Measurements from ENCODE around the gene EBPL.
A peak's percentile ranks its signal among the peaks of the same experiment; 100 is the strongest.

The EBPL gene

DNA sequence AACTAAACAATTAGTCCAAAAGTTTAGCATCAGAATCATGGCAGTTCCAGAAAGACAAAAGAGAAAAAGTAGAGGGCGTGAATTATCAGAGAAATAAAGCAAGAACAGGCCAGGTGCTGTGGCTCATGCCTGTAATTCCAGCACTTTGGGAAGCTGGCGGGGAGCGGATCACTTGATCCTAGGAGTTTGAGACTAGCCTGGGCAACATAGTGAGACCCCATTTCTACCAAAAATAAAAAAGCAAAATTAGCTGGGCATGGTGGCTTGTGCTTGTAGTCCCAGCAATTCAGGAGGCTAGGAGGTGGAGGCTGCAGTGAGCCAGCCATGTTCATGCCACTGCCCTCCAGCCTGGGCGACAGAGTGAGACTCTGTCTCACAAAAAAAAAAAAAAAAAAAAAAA lies 44.6 kb downstream of the EBPL start:
- Histone ChIP-seq H3K27ac (ENCODE audit: low read length) (no peak overlapping the region), H3K36me3 (ENCODE audit: insufficient read depth, low read depth, low read length) (no peaks in the 10 kb centered on the region), H3K9ac (ENCODE audit: low read depth, low read length) (no peak overlapping the region), H3K4me3 (ENCODE audit: low read length) (no peak overlapping the region), H3K4me1 (ENCODE audit: insufficient read depth, low read length) (no peaks in the 10 kb centered on the region), H3K9me3 (ENCODE audit: insufficient read depth, low read depth, low read length) (no peaks in the 10 kb centered on the region), H3K27me3 (ENCODE audit: insufficient read depth, low read length) (no peaks in the 10 kb centered on the region)

DNA sequence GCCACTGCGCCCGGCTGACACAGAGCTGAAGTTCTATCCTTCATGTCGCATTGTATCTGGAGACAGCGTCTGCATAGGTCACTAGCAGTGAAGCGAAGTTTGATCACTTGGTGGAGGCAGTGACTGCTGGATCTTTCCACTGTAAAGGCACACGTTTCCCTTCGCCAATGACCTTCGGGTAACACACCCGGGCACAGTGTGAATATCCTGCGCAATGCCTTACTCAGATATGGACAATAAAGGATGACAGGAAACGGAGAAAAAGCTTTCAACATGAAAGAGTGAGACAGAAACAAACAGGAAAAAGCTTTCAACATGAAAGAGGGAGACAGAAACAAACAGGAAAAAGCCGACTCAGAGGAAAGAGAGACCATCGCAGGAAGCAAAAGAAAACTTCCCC lies 45.8 kb downstream of the EBPL start:
- H3K9ac ChIP-seq (ENCODE audit: low read depth, low read length): no peak overlapping the region
- H3K4me1 ChIP-seq (ENCODE audit: insufficient read depth, low read length): no peaks in the 10 kb centered on the region
- H3K27me3 ChIP-seq (ENCODE audit: insufficient read depth, low read length): no peaks in the 10 kb centered on the region
- H3K4me3 ChIP-seq (ENCODE audit: low read length): no peak overlapping the region
- no peaks in the 10 kb centered on the region for H3K36me3 ChIP-seq (ENCODE audit: insufficient read depth, low read depth, low read length)
- no peak overlapping the region for H3K27ac ChIP-seq (ENCODE audit: low read length)
- no peaks in the 10 kb centered on the region for H3K9me3 ChIP-seq (ENCODE audit: insufficient read depth, low read depth, low read length)

DNA sequence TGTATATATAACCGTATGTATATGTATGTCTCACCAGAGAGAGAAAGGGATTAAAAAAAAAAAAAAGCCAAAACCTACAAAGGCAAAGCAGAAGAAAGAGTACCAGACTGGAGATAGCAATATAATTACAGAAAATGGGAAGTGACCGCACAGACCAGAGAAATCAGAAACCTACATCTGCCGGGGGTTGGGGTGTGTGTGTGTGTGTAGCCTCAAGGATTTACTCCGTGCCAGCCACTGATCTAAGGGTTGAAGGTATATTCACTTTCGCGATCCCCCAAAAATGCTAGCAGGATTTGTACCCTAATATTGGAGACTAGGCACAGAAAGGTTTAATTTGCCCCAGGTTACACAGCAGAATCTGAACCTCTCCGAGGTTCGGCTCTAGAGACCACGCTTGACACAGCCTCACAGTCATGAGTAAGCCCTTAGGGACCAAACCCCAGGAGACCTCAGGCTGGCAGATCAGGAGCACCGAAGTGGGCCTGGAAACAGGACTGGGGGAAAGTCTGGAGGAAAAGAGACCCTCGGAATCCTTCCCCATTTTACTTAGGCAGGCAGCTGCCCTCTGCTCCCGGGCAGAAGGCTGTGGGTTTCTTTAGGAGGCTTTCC lies 48.1 kb downstream of the EBPL start:
- Histone ChIP-seq H3K4me1 (ENCODE audit: insufficient read depth, low read length) (no peaks in the 10 kb centered on the region), H3K9ac (ENCODE audit: low read depth, low read length) (no peak overlapping the region), H3K36me3 (ENCODE audit: insufficient read depth, low read depth, low read length) (no peaks in the 10 kb centered on the region), H3K27ac (ENCODE audit: low read length) (no peak overlapping the region), H3K27me3 (ENCODE audit: insufficient read depth, low read length) (no peaks in the 10 kb centered on the region), H3K9me3 (ENCODE audit: insufficient read depth, low read depth, low read length) (no peaks in the 10 kb centered on the region), H3K4me3 (ENCODE audit: low read length) (no peak overlapping the region)

DNA sequence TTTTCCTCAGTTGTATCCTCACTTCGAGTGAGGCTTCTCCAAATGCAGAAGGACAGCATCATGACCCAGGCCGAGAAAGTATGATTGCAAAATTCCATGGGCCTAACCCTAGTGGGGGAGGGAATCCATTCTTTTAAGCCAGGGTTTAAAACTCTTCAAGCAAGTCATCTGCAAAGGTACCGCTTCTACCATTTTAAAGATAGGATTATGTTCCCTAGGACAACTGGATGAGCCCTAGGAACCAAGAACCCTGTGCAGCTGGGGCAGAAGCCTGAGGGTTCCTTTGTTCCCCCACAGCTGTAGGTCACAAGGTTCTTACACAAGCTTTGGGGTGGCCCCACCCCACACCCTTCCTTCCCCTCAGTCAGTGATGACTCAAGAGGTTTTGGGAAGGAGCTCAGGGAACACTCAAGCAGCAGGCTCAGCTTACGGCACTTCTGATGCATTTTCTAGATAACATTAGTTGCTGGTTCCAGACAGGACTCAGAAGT lies 49.4 kb downstream of the EBPL start:
- H3K4me1 ChIP-seq (ENCODE audit: insufficient read depth, low read length): no peaks in the 10 kb centered on the region
- no peak overlapping the region for H3K9ac ChIP-seq (ENCODE audit: low read depth, low read length)
- no peak overlapping the region for H3K27ac ChIP-seq (ENCODE audit: low read length)
- H3K4me3 ChIP-seq (ENCODE audit: low read length): no peak overlapping the region
- no peaks in the 10 kb centered on the region for H3K36me3 ChIP-seq (ENCODE audit: insufficient read depth, low read depth, low read length)
- no peaks in the 10 kb centered on the region for H3K9me3 ChIP-seq (ENCODE audit: insufficient read depth, low read depth, low read length)
- H3K27me3 ChIP-seq (ENCODE audit: insufficient read depth, low read length): no peaks in the 10 kb centered on the region

DNA sequence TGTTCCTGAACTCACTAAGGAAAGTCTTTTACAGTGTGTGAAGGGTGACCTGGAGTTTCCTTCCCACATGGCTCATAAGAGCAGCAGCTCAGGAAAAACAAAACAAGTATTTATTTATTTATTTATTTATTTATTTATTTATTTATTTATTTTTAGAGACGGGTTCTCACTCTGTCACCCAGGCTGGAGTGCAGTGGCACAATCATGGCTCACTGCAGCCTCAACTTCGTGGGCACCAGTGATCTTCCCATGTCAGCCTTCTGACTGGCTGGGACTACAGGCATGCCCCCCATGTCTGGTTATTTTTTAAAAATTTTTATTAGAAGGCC lies 52.6 kb downstream of the EBPL start:
- Histone ChIP-seq H3K36me3 (ENCODE audit: insufficient read depth, low read depth, low read length) (no peaks in the 10 kb centered on the region), H3K4me1 (ENCODE audit: insufficient read depth, low read length) (peaks cover 11% of the 10 kb centered on the region), H3K4me3 (ENCODE audit: low read length) (no peak overlapping the region), H3K27me3 (ENCODE audit: insufficient read depth, low read length) (no peaks in the 10 kb centered on the region), H3K27ac (ENCODE audit: low read length) (no peak overlapping the region), H3K9ac (ENCODE audit: low read depth, low read length) (no peak overlapping the region), H3K9me3 (ENCODE audit: insufficient read depth, low read depth, low read length) (no peaks in the 10 kb centered on the region)

DNA sequence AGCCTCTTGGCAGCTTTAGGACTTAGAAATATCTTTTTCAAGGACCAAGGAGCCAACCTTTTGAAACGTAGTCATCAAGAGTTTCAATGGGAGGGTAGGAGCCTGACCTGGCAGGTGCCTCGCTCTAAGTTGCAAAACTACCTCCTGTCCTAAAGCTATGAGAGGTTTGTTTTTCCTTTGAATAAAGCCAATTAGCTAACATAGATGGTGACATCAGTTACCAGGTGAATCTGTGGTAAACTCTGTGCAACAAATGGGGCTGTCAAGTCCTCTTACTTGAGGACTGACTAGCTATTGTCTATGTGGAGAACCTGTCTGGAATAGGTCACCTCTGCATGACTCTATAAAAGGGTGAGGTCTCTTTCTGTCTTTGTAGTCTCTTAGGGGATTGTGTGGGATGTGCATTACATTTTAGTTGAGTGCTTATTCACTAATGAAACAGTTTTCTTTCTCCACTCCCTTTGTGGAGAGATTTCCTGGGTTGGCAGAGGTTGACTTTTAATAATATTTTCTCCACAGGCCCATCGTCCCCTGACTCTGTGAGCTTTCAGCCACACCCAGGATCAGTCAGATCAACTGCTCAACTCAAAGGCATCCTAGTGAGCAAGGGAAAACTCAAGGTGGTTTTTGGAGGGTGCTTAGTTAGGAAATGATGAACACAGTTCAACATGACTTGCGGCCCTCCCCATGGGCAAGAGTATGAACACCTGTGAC lies 53.1 kb downstream of the EBPL start:
- peaks cover 11% of the 10 kb centered on the region for H3K4me1 ChIP-seq (ENCODE audit: insufficient read depth, low read length)
- H3K9me3 ChIP-seq (ENCODE audit: insufficient read depth, low read depth, low read length): no peaks in the 10 kb centered on the region
- no peaks in the 10 kb centered on the region for H3K36me3 ChIP-seq (ENCODE audit: insufficient read depth, low read depth, low read length)
- H3K27me3 ChIP-seq (ENCODE audit: insufficient read depth, low read length): no peaks in the 10 kb centered on the region
- no peak overlapping the region for H3K4me3 ChIP-seq (ENCODE audit: low read length)
- H3K27ac ChIP-seq (ENCODE audit: low read length): no peak overlapping the region
- H3K9ac ChIP-seq (ENCODE audit: low read depth, low read length): no peak overlapping the region

DNA sequence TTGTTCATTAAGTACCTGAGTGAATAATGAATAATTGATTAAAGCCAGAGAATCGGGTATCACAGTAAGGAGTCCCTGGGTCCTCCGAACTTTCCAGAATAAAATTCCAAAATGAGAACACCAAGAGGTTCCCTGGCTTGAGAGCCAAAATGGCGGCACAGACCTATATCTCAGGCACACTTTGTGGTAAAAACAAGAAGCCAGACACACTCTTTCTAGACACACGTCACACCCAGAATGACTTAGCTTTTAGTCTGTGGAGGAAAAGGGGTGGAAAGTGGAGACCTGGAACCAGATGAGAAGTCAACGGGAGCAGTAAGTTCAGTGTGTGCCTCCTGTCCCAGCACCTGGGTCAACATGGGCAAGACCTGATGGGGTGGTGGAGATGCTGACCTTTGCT lies 54.6 kb downstream of the EBPL start:
- H3K36me3 ChIP-seq (ENCODE audit: insufficient read depth, low read depth, low read length): no peaks in the 10 kb centered on the region
- no peaks in the 10 kb centered on the region for H3K27me3 ChIP-seq (ENCODE audit: insufficient read depth, low read length)
- H3K4me1 ChIP-seq (ENCODE audit: insufficient read depth, low read length): peaks cover 11% of the 10 kb centered on the region
- H3K4me3 ChIP-seq (ENCODE audit: low read length): peak overlapping the region; percentile 50; the same call in 1 of the 2 replicates
- peak overlapping the region; percentile 14 for H3K27ac ChIP-seq (ENCODE audit: low read length)
- H3K9me3 ChIP-seq (ENCODE audit: insufficient read depth, low read depth, low read length): no peaks in the 10 kb centered on the region
- no peak overlapping the region for H3K9ac ChIP-seq (ENCODE audit: low read depth, low read length)

DNA sequence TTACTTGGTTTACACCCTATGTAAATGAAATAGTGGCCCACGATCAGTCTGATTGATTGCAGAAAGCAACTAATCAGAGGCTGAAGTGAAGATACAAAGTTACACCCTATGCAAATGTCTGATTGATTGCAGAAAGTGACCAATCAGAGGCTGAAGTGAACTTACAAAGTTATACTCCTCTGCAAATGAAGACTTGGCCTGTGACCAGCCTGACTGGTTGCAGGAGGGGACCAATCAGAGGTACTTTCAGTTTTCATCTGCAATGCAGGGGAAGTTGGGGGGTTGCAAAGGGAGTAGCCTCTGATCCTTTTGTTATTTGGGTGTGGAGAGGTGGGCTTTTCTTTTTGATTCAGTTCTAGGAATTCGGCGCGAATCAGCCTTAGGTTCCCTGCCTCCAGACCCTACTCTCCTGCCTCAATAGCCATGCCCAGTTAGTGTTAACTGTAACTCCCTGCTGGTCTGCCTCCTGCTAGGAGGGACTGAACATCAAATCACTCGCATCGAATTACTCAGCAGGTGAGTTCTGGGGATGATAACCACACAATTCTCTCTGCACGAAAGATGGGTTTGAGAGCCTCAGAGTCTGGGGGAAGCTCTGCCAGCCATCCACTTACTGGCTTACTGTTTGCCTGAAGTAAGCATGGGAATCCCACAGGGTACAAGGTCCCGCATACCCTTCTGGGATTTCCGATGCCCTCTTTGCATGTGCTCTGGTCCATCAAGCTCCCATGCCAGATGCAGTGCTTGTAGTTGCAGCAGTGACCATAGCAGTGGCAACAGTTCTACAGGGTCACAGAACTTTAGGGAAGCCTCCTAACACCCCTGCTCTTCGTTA lies 55.5 kb downstream of the EBPL start:
- peak overlapping the region; percentile 50 for H3K4me3 ChIP-seq (ENCODE audit: low read length)
- H3K9ac ChIP-seq (ENCODE audit: low read depth, low read length): peak overlapping the region; percentile 14; the same call in 1 of the 2 replicates
- no peaks in the 10 kb centered on the region for H3K9me3 ChIP-seq (ENCODE audit: insufficient read depth, low read depth, low read length)
- H3K36me3 ChIP-seq (ENCODE audit: insufficient read depth, low read depth, low read length): no peaks in the 10 kb centered on the region
- H3K4me1 ChIP-seq (ENCODE audit: insufficient read depth, low read length): peaks cover 11% of the 10 kb centered on the region
- no peaks in the 10 kb centered on the region for H3K27me3 ChIP-seq (ENCODE audit: insufficient read depth, low read length)
- peak overlapping the region; percentile 14 for H3K27ac ChIP-seq (ENCODE audit: low read length)

DNA sequence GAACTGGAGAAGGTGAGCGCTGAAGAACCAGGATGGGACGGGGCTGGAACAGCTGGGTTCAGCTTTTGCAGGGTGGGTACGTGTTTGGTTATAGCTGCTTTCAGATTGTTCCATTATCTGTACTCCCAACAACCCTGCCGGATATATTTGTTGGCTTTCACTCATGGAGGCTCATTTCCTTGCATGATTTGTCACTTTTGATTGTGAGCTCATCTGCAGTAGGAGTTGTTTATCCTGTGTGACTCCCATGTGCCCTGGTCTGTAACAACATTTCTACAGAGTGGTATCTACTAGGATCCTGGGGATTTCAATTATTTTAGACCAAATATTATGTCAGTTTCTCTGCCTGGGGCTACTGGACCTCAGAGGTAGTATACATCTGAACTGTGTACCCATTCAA lies 57.6 kb downstream of the EBPL start:
- H3K27me3 ChIP-seq (ENCODE audit: insufficient read depth, low read length): no peaks in the 10 kb centered on the region
- no peaks in the 10 kb centered on the region for H3K36me3 ChIP-seq (ENCODE audit: insufficient read depth, low read depth, low read length)
- no peaks in the 10 kb centered on the region for H3K9me3 ChIP-seq (ENCODE audit: insufficient read depth, low read depth, low read length)
- H3K4me1 ChIP-seq (ENCODE audit: insufficient read depth, low read length): peaks cover 11% of the 10 kb centered on the region
- H3K27ac ChIP-seq (ENCODE audit: low read length): no peak overlapping the region
- H3K9ac ChIP-seq (ENCODE audit: low read depth, low read length): no peak overlapping the region
- H3K4me3 ChIP-seq (ENCODE audit: low read length): no peak overlapping the region

DNA sequence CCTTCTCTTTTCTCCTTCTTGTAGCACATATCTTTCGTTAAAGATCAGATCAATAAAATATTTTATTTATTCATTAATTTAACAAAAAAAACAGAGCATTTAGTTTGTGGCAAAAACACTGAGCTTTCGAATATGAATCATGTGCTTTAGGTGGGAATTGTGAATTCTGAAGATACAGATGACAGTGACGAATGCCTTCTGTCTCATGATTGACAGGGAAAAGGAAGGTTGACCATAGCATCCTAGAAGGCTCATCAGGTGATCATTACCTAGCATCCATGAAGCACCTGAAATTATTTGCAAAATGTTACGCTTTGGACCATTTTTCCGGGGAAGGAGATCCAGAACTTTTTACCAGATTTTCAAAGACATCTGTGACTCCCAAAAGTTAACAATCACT lies 59.1 kb downstream of the EBPL start:
- H3K27me3 ChIP-seq (ENCODE audit: insufficient read depth, low read length): no peaks in the 10 kb centered on the region
- no peak overlapping the region for H3K27ac ChIP-seq (ENCODE audit: low read length)
- H3K36me3 ChIP-seq (ENCODE audit: insufficient read depth, low read depth, low read length): no peaks in the 10 kb centered on the region
- H3K4me1 ChIP-seq (ENCODE audit: insufficient read depth, low read length): peaks cover 11% of the 10 kb centered on the region
- H3K9me3 ChIP-seq (ENCODE audit: insufficient read depth, low read depth, low read length): no peaks in the 10 kb centered on the region
- no peak overlapping the region for H3K9ac ChIP-seq (ENCODE audit: low read depth, low read length)
- no peak overlapping the region for H3K4me3 ChIP-seq (ENCODE audit: low read length)

DNA sequence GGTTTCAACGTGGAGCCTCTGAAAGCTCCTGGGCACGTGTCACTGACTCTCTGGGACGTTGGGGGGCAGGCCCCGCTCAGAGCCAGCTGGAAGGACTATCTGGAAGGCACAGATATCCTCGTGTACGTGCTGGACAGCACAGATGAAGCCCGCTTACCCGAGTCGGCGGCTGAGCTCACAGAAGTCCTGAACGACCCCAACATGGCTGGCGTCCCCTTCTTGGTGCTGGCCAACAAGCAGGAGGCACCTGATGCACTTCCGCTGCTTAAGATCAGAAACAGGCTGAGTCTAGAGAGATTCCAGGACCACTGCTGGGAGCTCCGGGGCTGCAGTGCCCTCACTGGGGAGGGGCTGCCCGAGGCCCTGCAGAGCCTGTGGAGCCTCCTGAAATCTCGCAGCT lies 60.7 kb downstream of the EBPL start:
- Histone ChIP-seq H3K9ac (ENCODE audit: low read depth, low read length) (no peak overlapping the region), H3K36me3 (ENCODE audit: insufficient read depth, low read depth, low read length) (no peaks in the 10 kb centered on the region), H3K27ac (ENCODE audit: low read length) (no peak overlapping the region), H3K4me1 (ENCODE audit: insufficient read depth, low read length) (peaks cover 6% of the 10 kb centered on the region), H3K4me3 (ENCODE audit: low read length) (no peak overlapping the region), H3K9me3 (ENCODE audit: insufficient read depth, low read depth, low read length) (no peaks in the 10 kb centered on the region), H3K27me3 (ENCODE audit: insufficient read depth, low read length) (no peaks in the 10 kb centered on the region)

DNA sequence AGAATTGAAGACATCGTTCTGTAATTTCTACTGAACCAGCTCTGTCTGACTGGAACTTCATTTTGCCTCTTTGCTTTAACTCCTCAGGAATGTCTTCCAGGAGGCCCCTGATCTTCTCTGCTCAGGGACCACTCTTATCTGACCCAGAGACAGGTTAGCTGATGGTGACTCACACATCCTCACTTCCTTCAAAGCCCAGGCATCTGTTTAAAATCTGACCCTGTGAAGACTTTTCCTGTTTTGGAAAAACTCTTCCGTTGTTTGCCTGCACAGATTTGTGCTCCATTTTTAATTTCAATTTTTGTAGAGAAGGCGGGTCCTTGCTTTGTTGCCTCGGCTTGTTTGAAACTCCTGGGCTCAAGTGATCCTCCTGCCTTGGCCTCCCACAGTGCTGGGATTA lies 61.3 kb downstream of the EBPL start:
- Histone ChIP-seq H3K9ac (ENCODE audit: low read depth, low read length) (no peak overlapping the region), H3K36me3 (ENCODE audit: insufficient read depth, low read depth, low read length) (no peaks in the 10 kb centered on the region), H3K27ac (ENCODE audit: low read length) (no peak overlapping the region), H3K4me1 (ENCODE audit: insufficient read depth, low read length) (peaks cover 2% of the 10 kb centered on the region), H3K4me3 (ENCODE audit: low read length) (no peak overlapping the region), H3K9me3 (ENCODE audit: insufficient read depth, low read depth, low read length) (no peaks in the 10 kb centered on the region), H3K27me3 (ENCODE audit: insufficient read depth, low read length) (no peaks in the 10 kb centered on the region)

All from iPS-20b (cell line).